Measurements from ENCODE around the gene MYO1D. TPM values are rescaled to one million over a fixed set of nuclear protein-coding genes. Genes with fewer than 3 reads are reported as not detected.

Gene MYO1D
- total and polyA plus RNA-seq, 2 donors (not counting 3 experiments of a cell fraction or from before 2014, with no cell fraction given), result 37.8 to 85.5 TPM

GRCh38 chr17:32820440-32820839 lies 56.5 kb downstream of the MYO1D start:
- no peak for FAIRE-seq
- H3K9me3 ChIP-seq (replicated peaks; ENCODE audit: control insufficient read depth, insufficient read depth, low read length), result no peaks in the 10 kb centered on the region
- H3K9me1 ChIP-seq (replicated peaks; ENCODE audit: control insufficient read depth, extremely low read depth, insufficient read depth, low read length), result no peaks in the 10 kb centered on the region
- peaks cover 31% of the 10 kb centered on the region for H3K4me1 ChIP-seq (ENCODE audit: control insufficient read depth, extremely low read depth, insufficient read depth, low read length)
- peaks cover 6% of the 10 kb centered on the region for H3K79me2 ChIP-seq (ENCODE audit: control insufficient read depth, insufficient read depth, low read length)
- no peak overlapping the region for H3K9ac ChIP-seq (replicated peaks; ENCODE audit: extremely low read depth, insufficient read depth, low read length)
- no peak overlapping the region for H3K4me2 ChIP-seq (ENCODE audit: insufficient read depth, low read length)
- H3K4me3 ChIP-seq (replicated peaks in 1 of 3; ENCODE audit: insufficient read depth in 1 of 3, low read depth in 1 of 3, low read length in 3 of 3), result no peak overlapping the region
- H3K27ac ChIP-seq (ENCODE audit: insufficient read depth, low read depth, low read length), result no peak overlapping the region
- intact Hi-C loops (cut with micrococcal nuclease), result no loop called here
- BruUV-seq (replicated peaks), result no TSS peak
- no peaks in the 10 kb centered on the region for H3K36me3 ChIP-seq (ENCODE audit: control insufficient read depth in 2 of 2, extremely low read depth in 1 of 2, insufficient read depth in 2 of 2, low read length in 2 of 2)
- CTCF ChIA-PET, result interaction anchor here (1.5 kb wide), 1 partner anchor 28 kb away, joined by 3 read pairs; no protein-coding TSS in a partner anchor
- DNase-seq (ENCODE audit: low read depth, low spot score), result no peak
- no peak overlapping the region for H2AFZ ChIP-seq (ENCODE audit: low read depth, low read length)
- POLR2A ChIA-PET, result no interaction called here
- no peaks in the 10 kb centered on the region for H3K27me3 ChIP-seq (ENCODE audit: control insufficient read depth in 2 of 2, insufficient read depth in 2 of 2, low read length in 2 of 2)
- H4K20me1 ChIP-seq (replicated peaks; ENCODE audit: control insufficient read depth, extremely low read depth, insufficient read depth, low read length), result no peaks in the 10 kb centered on the region
- TF ChIP-seq POLR2A (IDR thresholded peaks at IDR 0.05; ENCODE audit: low read depth, low read length), result no peak
- TF ChIP-seq, protein P1, sequence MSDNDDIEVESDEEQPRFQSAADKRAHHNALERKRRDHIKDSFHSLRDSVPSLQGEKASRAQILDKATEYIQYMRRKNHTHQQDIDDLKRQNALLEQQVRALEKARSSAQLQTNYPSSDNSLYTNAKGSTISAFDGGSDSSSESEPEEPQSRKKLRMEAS (IDR thresholded peaks at IDR 0.05; ENCODE audit: insufficient read depth, insufficient read length), result no peak
- TF ChIP-seq EZH2 (IDR thresholded peaks at IDR 0.05; ENCODE audit: borderline replicate concordance, low read depth, low read length, severe bottlenecking), result no peak
- TF ChIP-seq, protein P2, sequence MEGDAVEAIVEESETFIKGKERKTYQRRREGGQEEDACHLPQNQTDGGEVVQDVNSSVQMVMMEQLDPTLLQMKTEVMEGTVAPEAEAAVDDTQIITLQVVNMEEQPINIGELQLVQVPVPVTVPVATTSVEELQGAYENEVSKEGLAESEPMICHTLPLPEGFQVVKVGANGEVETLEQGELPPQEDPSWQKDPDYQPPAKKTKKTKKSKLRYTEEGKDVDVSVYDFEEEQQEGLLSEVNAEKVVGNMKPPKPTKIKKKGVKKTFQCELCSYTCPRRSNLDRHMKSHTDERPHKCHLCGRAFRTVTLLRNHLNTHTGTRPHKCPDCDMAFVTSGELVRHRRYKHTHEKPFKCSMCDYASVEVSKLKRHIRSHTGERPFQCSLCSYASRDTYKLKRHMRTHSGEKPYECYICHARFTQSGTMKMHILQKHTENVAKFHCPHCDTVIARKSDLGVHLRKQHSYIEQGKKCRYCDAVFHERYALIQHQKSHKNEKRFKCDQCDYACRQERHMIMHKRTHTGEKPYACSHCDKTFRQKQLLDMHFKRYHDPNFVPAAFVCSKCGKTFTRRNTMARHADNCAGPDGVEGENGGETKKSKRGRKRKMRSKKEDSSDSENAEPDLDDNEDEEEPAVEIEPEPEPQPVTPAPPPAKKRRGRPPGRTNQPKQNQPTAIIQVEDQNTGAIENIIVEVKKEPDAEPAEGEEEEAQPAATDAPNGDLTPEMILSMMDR (IDR thresholded peaks at IDR 0.05; ENCODE audit: extremely low read depth in 1 of 2, insufficient read depth in 1 of 2, low read depth in 1 of 2, low read length in 2 of 2), result no peak
- TF ChIP-seq POLR2AphosphoS5 (IDR thresholded peaks at IDR 0.05; ENCODE audit: insufficient read depth, low read depth, low read length), result no peak
- no peak for TF ChIP-seq GATA2 (IDR thresholded peaks at IDR 0.05; ENCODE audit: insufficient read depth, insufficient read length, low read depth, low read length)
- TF ChIP-seq JUN (IDR thresholded peaks at IDR 0.05; ENCODE audit: borderline replicate concordance, insufficient read depth, insufficient read length, low read depth), result no peak
- dilution Hi-C loops (cut with MboI; ENCODE audit: extremely low pct_ligation_motif_present, low sequenced_read_pairs), result no loop called here
